A549 treated with Hydrocortisone at 1 μM for 4 hours (cell line): ENCODE results near the gene UBTFL1. TPM values are rescaled to one million over a fixed set of nuclear protein-coding genes. Genes with fewer than 3 reads are reported as not detected.

ENCODE experiments used
- total RNA-seq: library from RNA; stranded (reverse); fragments of 200-300 nt; extraction: Qiagen RNA extraction; gene quantifications from 5 replicates; pipeline ENCODE4 v1.2.3, GENCODE V29; 2022

The UBTFL1 gene, protein sequence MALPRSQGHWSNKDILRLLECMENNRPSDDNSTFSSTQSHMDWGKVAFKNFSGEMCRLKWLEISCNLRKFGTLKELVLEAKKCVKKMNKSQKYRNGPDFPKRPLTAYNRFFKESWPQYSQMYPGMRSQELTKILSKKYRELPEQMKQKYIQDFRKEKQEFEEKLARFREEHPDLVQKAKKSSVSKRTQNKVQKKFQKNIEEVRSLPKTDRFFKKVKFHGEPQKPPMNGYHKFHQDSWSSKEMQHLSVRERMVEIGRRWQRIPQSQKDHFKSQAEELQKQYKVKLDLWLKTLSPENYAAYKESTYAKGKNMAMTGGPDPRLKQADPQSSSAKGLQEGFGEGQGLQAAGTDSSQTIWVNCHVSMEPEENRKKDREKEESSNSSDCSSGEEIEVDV
- total RNA-seq = not detected in 5 replicates

DNA sequence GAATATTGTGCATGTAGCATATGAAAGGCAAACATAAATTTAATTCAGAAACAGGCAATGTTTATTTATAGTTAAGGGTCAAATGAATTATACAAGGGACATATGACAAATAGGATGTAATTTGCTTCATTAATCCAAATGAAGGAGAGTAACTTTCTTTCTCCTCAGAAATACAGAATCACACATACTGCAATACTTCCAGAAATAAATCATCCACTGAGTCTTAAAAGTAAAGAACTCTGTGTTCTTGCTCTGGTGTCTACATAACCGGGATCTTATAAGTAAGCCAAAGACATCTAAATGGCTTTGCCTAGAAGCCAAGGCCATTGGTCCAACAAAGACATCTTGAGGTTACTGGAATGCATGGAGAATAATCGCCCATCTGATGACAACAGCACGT, at the start of gene UBTFL1:
TSS of gene UBTFL1 (plus strand) at position 301 of the 400 bp plus-strand sequence. CDS start at position 301, 0 bp downstream.

DNA sequence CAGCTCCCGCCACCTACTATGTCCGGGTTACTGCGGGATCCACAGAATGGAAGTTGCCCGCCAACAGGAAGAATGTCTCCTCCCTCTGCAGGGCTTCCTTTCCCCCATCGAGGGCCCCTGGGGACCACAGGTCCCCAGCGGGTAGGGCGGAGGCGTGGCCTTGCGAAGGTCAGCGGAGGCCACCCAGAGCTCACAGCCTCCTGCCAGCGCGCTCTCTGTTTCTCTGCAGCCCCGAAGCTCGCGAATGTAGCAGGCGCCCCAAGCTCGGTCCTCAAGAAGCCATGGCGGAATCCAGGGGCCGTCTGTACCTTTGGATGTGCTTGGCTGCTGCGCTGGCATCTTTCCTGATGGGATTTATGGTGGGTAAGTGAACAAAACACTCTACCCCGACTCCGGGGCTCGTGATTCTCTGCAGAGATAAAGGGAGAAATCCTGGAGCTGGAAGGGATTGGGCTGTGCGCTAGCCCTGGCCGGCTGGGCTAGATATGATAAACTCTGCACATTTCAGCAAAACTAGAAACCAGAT, 48.8 kb downstream of the UBTFL1 start, which contains the start of gene NAALAD2:
TSS of gene NAALAD2 (plus strand) at position 186 of the 526 bp plus-strand sequence. CDS start at position 282, 96 bp downstream.

Other genes starting within 250 kb of the UBTFL1 start
- gene TRIM64B, start 207.5 kb upstream of the UBTFL1 start, total RNA-seq = 0.03 TPM in 1 of 5 replicates, not detected in the others
- gene TRIM49D1, start 163.7 kb upstream of the UBTFL1 start, total RNA-seq = 0.14 to 0.30 TPM (median 0.18 TPM) in 5 replicates
- 0.08 to 0.14 TPM (median 0.13 TPM) in 3 of 5 replicates, not detected in the others for gene TRIM49D2, start 161.9 kb upstream of the UBTFL1 start, total RNA-seq
- not detected in 5 replicates for gene TRIM64, start 119.9 kb upstream of the UBTFL1 start, total RNA-seq
- not detected in 5 replicates for gene TRIM49C, start 54.8 kb upstream of the UBTFL1 start, total RNA-seq
- 0.03 TPM in 1 of 5 replicates, not detected in the others for gene NAALAD2, start 48.7 kb downstream of the UBTFL1 start, total RNA-seq
- gene CHORDC1, start 137.1 kb downstream of the UBTFL1 start, total RNA-seq = 59.4 to 123 TPM (median 72.8 TPM) in 5 replicates